OCI-LY3 (cell line): Measurements from ENCODE around the gene NWD2.

Source experiments
- EZH2phosphoT487 ChIP-seq: fragments of 200-600 bp; shearing (Covaris generic); IDR thresholded peaks from 2 replicates; pipeline ENCODE4 v1.6.1; 2018; ENCODE audit warnings: antibody characterized with exemption, mixed run types, low read depth
- TF ChIP-seq, protein P1 (sequence below): fragments of 200-600, 300-600 bp; sonication (generic); IDR thresholded peaks from 2 replicates; pipeline ENCODE4 v1.5.1; 2014; ENCODE audit warnings: antibody characterized with exemption, low read length, low read depth

DNA sequence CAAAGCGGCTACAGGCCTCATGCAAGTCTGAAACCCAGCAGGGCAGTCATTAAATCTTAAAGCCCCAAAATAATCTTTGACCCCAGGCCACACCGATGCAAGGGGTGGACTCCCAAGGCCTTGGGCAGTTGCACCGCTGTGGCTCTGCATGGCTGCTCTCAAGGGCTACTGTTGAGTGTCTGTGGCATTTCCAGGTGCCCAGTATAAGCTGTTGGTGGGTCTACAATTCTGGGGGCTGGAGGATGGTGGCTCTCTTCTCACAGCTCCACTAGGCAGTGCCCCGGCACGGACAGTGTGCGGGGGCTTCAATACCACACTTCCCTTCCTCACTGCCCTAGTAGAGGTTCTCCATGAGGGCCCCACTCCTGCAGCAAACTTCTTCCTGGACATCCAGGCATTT lies 60.1 kb downstream of the NWD2 start:
- TF ChIP-seq, protein P1, sequence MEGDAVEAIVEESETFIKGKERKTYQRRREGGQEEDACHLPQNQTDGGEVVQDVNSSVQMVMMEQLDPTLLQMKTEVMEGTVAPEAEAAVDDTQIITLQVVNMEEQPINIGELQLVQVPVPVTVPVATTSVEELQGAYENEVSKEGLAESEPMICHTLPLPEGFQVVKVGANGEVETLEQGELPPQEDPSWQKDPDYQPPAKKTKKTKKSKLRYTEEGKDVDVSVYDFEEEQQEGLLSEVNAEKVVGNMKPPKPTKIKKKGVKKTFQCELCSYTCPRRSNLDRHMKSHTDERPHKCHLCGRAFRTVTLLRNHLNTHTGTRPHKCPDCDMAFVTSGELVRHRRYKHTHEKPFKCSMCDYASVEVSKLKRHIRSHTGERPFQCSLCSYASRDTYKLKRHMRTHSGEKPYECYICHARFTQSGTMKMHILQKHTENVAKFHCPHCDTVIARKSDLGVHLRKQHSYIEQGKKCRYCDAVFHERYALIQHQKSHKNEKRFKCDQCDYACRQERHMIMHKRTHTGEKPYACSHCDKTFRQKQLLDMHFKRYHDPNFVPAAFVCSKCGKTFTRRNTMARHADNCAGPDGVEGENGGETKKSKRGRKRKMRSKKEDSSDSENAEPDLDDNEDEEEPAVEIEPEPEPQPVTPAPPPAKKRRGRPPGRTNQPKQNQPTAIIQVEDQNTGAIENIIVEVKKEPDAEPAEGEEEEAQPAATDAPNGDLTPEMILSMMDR = no peak
- no peak for TF ChIP-seq EZH2phosphoT487
